AG04450 (cell line): ENCODE results near the gene C3orf22. TPM values are rescaled to one million over a fixed set of nuclear protein-coding genes. Genes with fewer than 3 reads are reported as not detected.

Experiments used
- CTCF ChIA-PET: fragments of 300-600, 350-600 bp; formaldehyde crosslinking; extraction: SDS; loops from one replicate; lab custom pipeline; 2022; ENCODE audit warnings: antibody characterized with exemption, inconsistent platforms; lab: Charles Lee
- POLR2A ChIA-PET: fragments of 350-600 bp; formaldehyde crosslinking; extraction: SDS; loops from one replicate; lab custom pipeline; 2021; ENCODE audit warnings: antibody characterized with exemption, inconsistent platforms; lab: Yijun Ruan, JAX
- DNase-seq: peaks from one replicate; pipeline ENCODE4 v3.0.0-alpha.2; 2011; ENCODE audit warnings: low read depth, low spot score
- H3K27ac ChIP-seq: one replicate; pipeline ENCODE4 v1.5.1; 2012; ENCODE audit warnings: low read depth, low read length, control low read depth
- H3K27me3 ChIP-seq: one replicate; pipeline ENCODE4 v1.6.0; 2012; ENCODE audit warnings: low read length; ENCODE audit not compliant: control insufficient read depth, insufficient read depth
- H3K4me3 ChIP-seq: 2 replicates; pipeline ENCODE4 v1.5.1; 2011; ENCODE audit warnings: mild to moderate bottlenecking, low read depth, low read length, control low read depth
- H3K9me3 ChIP-seq: 2 replicates; pipeline ENCODE4 v1.5.1; 2012; ENCODE audit warnings: low read length; ENCODE audit not compliant: control insufficient read depth, insufficient read depth
- CTCF ChIP-seq: IDR thresholded peaks from 2 replicates; pipeline ENCODE4 v1.5.1; 2011; ENCODE audit warnings: low read depth, low read length, control low read depth, inconsistent platforms
- polyA plus RNA-seq: library from polyadenylated mRNA; depleted of rRNA; stranded (reverse); fragments of >200 nt; gene quantifications from 2 replicates; pipeline ENCODE4 v1.2.3, GENCODE V29; 2011; rRNA removed
- small RNA-seq: library from RNA; depleted of rRNA; stranded (forward); fragments of <200 nt; gene quantifications from one replicate; pipeline ENCODE3, GENCODE V24; 2012; ENCODE audit warnings: low read depth; ENCODE audit not compliant: insufficient read length

Gene C3orf22
- polyA plus RNA-seq, 1 experiment: not detected

- CTCF ChIA-PET: no interaction called here
- no peak for DNase-seq
- Histone ChIP-seq H3K4me3 (no peak overlapping the region), H3K27me3 (peaks cover 11% of the 10 kb centered on the region), H3K9me3 (no peaks in the 10 kb centered on the region; the same call in 1 of the 2 replicates), H3K27ac (no peak overlapping the region)
- POLR2A ChIA-PET: no interaction called here
- no peak for TF ChIP-seq CTCF
Measured at GRCh38 chr3:126501736-126502135, 57.0 kb downstream of the C3orf22 start.

DNA sequence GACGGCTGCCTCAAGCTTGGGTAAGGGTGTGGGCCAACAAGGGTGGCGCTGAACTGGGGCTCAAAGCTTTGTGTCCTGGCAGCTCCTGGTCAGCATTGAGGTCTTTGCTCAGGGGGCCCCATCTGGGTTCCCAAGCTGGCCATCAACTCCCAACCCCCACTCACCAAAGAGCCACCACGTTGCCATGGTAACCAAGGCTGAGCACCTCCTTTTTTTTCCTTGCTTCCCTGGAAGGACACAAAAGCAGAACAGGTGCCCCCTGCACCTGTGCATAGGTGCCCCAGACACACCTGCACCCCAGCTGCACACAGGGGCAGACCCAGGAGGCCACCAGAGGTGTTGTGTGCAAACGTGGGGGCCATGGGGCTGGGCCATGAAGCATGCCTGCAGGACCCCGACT, 57.7 kb downstream of the C3orf22 start:
- DNase-seq: no peak
- Histone ChIP-seq H3K4me3 (no peak overlapping the region), H3K9me3 (no peaks in the 10 kb centered on the region; the same call in 1 of the 2 replicates), H3K27ac (no peak overlapping the region), H3K27me3 (peaks cover 12% of the 10 kb centered on the region)
- ChIA-PET POLR2A (no interaction called here), CTCF (no interaction called here)
- no peak for TF ChIP-seq CTCF

DNA sequence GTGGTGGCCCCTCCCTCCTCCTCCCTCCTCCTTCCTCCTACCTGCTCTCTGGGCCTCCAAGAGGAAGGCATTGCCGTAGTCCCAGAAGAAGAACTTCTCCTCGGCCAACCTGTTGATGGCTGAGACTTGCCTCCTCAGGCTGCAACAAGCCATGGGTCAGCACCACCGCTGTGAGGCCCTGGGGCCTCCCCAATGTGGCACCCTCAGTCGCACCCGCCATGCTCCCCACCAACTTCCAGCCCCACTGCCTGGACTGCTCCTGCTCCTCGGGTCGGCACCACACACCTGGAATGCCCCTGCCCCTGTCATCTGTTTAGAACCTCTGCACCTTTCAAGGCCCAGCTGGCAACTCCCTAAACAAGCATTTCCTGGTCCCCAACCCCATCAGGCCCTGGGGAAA, 58.7 kb downstream of the C3orf22 start:
- ChIA-PET POLR2A (no interaction called here), CTCF (no interaction called here)

More for the DNA sequence above, 58.7 kb downstream of the C3orf22 start:
- H3K27me3 ChIP-seq: peaks cover 12% of the 10 kb centered on the region
- H3K27ac ChIP-seq: no peak overlapping the region
- no peak overlapping the region for H3K4me3 ChIP-seq
- no peak for DNase-seq
- H3K9me3 ChIP-seq: no peaks in the 10 kb centered on the region; the same call in 1 of the 2 replicates
- no peak for TF ChIP-seq CTCF

Small RNAs within 50 kb of the gene (small RNA-seq; reads per million reads assigned to genes)
- not detected for gene RNA5SP138

Other genes with a start within 250 kb of the C3orf22 start
- 0.38 and 0.53 TPM in 2 replicates for gene KLF15, start 201.5 kb downstream of the C3orf22 start, polyA plus RNA-seq
- gene CFAP100, start 164.0 kb downstream of the C3orf22 start, polyA plus RNA-seq: not detected in 2 replicates
- 9.5 and 11.1 TPM in 2 replicates for gene ZXDC, start 83.0 kb downstream of the C3orf22 start, polyA plus RNA-seq
- not detected in 2 replicates for gene UROC1, start 41.2 kb downstream of the C3orf22 start, polyA plus RNA-seq
- gene CHST13, start 34.8 kb downstream of the C3orf22 start, polyA plus RNA-seq: not detected in 2 replicates
- gene TXNRD3, start 96.2 kb upstream of the C3orf22 start, polyA plus RNA-seq: 7.4 and 10.1 TPM in 2 replicates
- 14.0 and 16.5 TPM in 2 replicates for gene CHCHD6, start 145.3 kb upstream of the C3orf22 start, polyA plus RNA-seq